Measurements from ENCODE around the gene BIRC6.

BIRC6 gene

GRCh38 chr2:32376756-32377155 lies 19.9 kb downstream of the BIRC6 start:
- DNase-seq (ENCODE audit: low read depth), result no peak

DNA sequence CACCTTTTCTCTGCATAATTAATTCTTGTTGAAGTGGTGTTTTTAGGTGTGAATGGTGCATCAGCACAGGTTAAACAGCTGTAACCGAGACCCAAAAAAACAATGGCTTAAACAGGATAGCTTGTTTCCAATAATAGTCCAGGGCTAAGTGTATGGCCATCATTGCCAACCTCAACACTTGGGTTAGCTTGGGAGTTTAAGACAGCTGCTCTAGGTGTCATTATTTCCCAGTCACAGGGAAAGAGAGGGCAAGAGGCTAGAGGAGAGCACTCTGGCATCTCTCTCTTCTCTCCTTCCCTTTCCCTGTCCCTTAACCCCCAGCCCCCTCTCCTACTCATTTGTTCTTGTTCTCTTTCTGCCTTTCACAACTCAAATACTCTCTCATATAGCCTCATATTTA lies 21.1 kb downstream of the BIRC6 start:
- no peak for DNase-seq (ENCODE audit: low read depth)

- no peak for DNase-seq (ENCODE audit: low read depth)
These were observed 22.5 kb downstream of the BIRC6 start for GRCh38 chr2:32379352-32379751.

- DNase-seq (ENCODE audit: low read depth), result no peak
These were observed 27.0 kb downstream of the BIRC6 start for GRCh38 chr2:32383858-32384257.

- no peak for DNase-seq (ENCODE audit: low read depth)
These were observed 27.7 kb downstream of the BIRC6 start for GRCh38 chr2:32384529-32384928.

- DNase-seq (ENCODE audit: low read depth), result no peak
These were observed 29.9 kb downstream of the BIRC6 start for GRCh38 chr2:32386739-32387138.

DNA sequence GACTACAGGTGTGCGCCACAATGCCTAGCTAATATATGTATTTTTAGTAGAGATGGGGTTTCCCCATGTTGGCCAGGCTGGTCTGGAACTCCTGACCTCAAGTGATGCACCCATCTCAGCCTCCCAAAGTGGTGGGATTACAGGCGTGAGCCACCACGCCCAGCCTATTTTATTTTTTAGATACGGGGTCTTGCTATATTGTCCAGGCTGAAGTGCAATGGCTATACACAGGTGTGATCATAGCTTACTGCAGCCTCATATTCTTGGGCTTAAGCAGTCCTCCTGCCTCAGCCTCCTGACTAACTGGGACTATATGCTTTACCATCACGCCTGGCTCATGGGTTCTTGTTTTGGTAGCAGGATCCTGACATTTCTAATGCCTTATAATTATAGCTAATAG lies 42.4 kb downstream of the BIRC6 start:
- DNase-seq (ENCODE audit: low read depth), result no peak

- DNase-seq (ENCODE audit: low read depth), result no peak
These were observed 45.3 kb downstream of the BIRC6 start for GRCh38 chr2:32402091-32402490.

GRCh38 chr2:32403782-32404181 lies 47.0 kb downstream of the BIRC6 start:
- no peak for DNase-seq (ENCODE audit: low read depth)

- no peak for DNase-seq (ENCODE audit: low read depth)
These were observed 47.9 kb downstream of the BIRC6 start for GRCh38 chr2:32404691-32405090.

DNA sequence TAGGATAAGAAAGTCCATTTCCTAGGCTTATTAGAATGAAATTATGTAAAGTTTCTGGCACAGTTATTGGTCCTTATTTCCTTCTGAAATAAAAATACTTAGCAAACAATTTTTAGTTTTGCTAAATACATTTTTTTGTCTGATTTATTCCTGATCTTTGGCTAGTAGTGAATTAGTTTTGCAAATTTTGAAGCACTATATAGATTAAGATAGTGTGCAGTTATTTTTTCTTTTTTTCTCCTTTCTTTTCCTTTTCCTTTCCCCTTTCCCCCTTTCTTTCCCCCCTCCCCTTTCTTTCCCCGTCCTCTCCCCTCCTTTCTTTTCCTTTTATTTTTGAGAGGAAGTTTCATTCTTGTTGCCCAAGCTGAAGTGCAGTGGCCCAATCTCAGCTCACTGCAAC lies 59.7 kb downstream of the BIRC6 start:
- DNase-seq (ENCODE audit: low read depth), result no peak

DNA sequence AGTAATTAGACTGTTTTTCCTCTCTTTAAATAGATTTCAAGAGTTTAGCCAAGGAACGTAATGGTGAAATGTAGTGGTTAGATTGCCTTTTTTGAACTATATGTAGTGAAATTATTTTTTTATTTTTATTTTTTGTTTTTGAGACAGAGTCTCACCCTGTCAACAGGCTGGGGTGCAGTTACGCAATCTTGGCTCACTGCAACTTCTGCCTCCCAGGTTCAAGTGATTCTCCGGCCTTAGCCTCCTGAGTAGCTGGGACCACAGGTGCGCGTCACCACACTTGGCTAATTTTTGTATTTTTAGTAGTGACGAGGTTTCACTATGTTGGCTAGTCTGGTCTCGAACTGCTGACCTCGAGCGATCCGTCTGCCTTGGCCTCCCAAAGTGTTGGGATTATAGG lies 60.8 kb downstream of the BIRC6 start:
- DNase-seq (ENCODE audit: low read depth), result no peak

- no peak for DNase-seq (ENCODE audit: low read depth)
These were observed 62.0 kb downstream of the BIRC6 start for GRCh38 chr2:32418778-32419177.

DNA sequence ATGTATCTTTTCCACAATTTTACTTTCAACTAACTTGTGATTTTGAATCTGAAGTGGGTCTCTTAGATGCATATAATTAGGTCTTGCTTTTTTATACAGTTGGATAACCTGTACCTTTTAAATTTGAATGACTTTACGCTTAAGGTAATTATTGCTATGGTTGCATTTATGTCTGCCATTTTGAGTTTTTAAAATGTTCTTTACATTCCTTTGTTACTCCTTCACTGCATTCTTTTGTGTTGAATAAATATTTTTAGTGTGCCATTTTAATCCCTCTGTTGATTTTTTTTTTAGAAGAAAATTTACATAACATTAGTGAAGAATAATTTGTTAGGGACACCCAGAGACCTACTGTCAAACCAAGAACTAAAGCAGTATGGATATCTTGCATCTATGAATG lies 65.3 kb downstream of the BIRC6 start:
- no peak for DNase-seq (ENCODE audit: low read depth)

- DNase-seq (ENCODE audit: low read depth), result no peak
These were observed 66.7 kb downstream of the BIRC6 start for GRCh38 chr2:32423536-32423935.

- no peak for DNase-seq (ENCODE audit: low read depth)
These were observed 67.9 kb downstream of the BIRC6 start for GRCh38 chr2:32424739-32425138.

DNA sequence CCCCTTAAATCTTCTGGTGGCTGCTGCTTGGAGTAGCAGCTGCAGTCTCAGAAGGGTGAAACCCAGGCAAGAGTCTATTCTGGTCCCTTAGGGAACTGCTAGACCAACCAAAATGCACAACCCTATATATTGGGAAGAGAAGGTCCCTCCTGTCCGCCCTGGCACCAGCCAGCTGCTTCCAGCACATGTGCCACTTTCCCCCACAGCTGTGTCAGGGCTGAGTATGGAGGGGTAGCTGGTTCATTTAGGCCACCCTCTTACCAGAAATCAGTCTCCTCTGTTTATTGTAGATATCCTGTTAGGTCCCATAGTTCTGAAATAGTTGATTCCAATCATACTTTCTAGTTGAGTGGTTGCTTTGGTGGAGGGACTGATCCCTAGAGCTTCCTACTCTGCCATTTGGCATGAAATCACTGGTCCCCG lies 68.9 kb downstream of the BIRC6 start:
- no peak for DNase-seq (ENCODE audit: low read depth)

- no peak for DNase-seq (ENCODE audit: low read depth)
These were observed 71.1 kb downstream of the BIRC6 start for GRCh38 chr2:32427672-32428610.

DNA sequence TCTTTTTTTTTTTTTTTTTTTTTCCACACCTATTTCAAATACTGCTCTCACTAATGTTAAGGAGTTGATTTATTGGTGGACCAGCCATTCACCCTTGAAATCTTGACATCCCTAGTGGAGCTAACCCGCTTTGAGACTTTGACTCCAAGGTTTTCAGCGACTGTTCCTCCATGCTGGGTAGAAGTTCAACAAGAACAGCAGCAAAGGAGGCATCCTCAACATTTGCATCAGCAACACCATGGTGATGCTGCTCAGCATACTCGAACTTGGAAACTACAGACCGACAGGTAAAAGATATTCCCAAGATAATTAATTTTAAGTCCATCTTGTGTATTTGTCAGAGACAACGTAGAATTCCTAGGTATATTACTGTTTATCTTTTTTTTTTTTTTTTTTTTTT lies 74.0 kb downstream of the BIRC6 start:
- DNase-seq (ENCODE audit: low read depth), result no peak

- DNase-seq (ENCODE audit: low read depth), result no peak
These were observed 79.3 kb downstream of the BIRC6 start for GRCh38 chr2:32436150-32436549.

- DNase-seq (ENCODE audit: low read depth), result no peak
These were observed 85.2 kb downstream of the BIRC6 start for GRCh38 chr2:32442020-32442467.

DNA sequence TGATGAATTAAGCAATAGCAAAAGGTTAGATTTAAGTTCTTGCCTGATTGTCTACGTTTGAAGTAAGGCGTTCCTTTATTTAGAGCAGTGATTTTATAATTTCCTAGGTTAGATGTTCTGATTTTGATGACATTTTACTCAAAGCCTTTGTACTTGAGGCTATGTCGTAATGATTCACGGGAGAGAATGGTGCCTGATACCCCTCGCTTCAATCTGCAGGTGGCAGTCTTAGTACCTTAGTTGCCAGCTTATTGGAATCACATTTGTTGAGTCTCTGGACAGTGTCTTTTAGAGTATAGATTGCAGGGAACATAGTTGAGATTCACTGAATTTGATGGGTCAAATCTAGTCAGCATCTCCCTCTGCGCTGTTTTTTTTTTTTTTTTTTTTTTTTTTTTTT lies 89.5 kb downstream of the BIRC6 start:
- DNase-seq (ENCODE audit: low read depth), result no peak

DNA sequence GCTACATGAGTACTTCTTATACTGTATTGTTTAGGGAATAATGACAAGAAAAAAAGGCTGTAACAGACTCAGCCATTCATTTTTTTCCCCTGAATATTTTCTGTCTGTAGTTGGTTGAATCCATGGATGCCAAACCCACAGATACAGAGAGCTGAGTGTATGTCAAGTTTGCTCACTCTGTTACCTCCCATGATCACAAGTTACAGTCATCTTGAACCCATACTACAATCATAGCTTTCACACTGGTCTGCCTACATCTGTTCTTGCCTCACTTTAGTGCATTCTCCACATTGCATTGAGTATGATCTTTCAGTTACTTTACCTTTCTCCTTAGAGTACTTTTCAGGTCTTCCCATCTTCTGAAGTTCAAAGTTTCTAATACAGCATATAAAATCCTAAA lies 94.0 kb downstream of the BIRC6 start:
- DNase-seq (ENCODE audit: low read depth), result no peak
